Hepatocyte (in vitro differentiated cells): ENCODE measurements around the gene SLC44A4.

Experiments used
- CTCF ChIP-seq: fragments of 200-600 bp; sonication (generic); IDR thresholded peaks from 2 replicates; pipeline ENCODE4 v1.5.1; 2016; ENCODE audit warnings: antibody characterized with exemption, mild to moderate bottlenecking; ENCODE audit not compliant: poor library complexity
- EZH2phosphoT487 ChIP-seq: fragments of 200-600 bp; sonication (generic); IDR thresholded peaks from one replicate; pipeline ENCODE4 v1.6.1; 2018; ENCODE audit warnings: antibody characterized with exemption, mild to moderate bottlenecking, low read depth, moderate library complexity; ENCODE audit not compliant: unreplicated experiment, severe bottlenecking

GRCh38 chr6:31819871-31820299, 58.9 kb downstream of the SLC44A4 start:
- no peak for TF ChIP-seq CTCF
- TF ChIP-seq EZH2phosphoT487 = no peak
